Common myeloid progenitor, CD34-positive (primary cell): ENCODE measurements around the gene LIN9.

Experiments used
- CTCF ChIA-PET: fragments of 350-600 bp; sonication (Branson Sonifier 250); formaldehyde crosslinking; loops from one replicate; lab custom pipeline; 2021; ENCODE audit warnings: antibody characterized with exemption; lab: Charles Lee
- POLR2A ChIA-PET: fragments of 350-600 bp; sonication (Branson Sonifier 250); formaldehyde crosslinking; loops from one replicate; lab custom pipeline; 2021; ENCODE audit warnings: antibody characterized with exemption; lab: Charles Lee
- DNase-seq, 3 donors: peaks; one replicate each; pipeline versions ENCODE4 v3.0.0 to v3.0.0-alpha.2; 2013
- H3K27ac ChIP-seq, 2 experiments: 1 replicate in 1 of 2; 2 replicates in 1 of 2; pipeline ENCODE4 v1.7.0; 2013; ENCODE audit warnings: inconsistent platforms in 2 of 2, low read length in 2 of 2, mild to moderate bottlenecking in 2 of 2, low read depth in 1 of 2, moderate library complexity in 1 of 2; ENCODE audit not compliant: severe bottlenecking in 2 of 2, insufficient read depth in 1 of 2, poor library complexity in 1 of 2
- H3K27me3 ChIP-seq, 5 experiments: replicated peaks in 2 of 5; 1 replicate in 3 of 5; 2 replicates in 2 of 5; pipeline versions ENCODE4 v1.6.1 to v1.7.0; 2013; ENCODE audit warnings: low read length in 4 of 5, mild to moderate bottlenecking in 2 of 5, moderate library complexity in 2 of 5, inconsistent platforms in 1 of 5; ENCODE audit not compliant: insufficient read depth in 5 of 5, control insufficient read depth in 4 of 5
- H3K36me3 ChIP-seq, 4 experiments: 1 replicate in 2 of 4; 2 replicates in 2 of 4; pipeline versions ENCODE4 v1.6.1 to v1.7.0; 2013; ENCODE audit warnings: low read length in 3 of 4, control low read depth in 1 of 4, mild to moderate bottlenecking in 1 of 4; ENCODE audit not compliant: control insufficient read depth in 4 of 4, insufficient read depth in 4 of 4
- H3K4me1 ChIP-seq, 4 experiments: 1 replicate in 3 of 4; 2 replicates in 1 of 4; pipeline versions ENCODE4 v1.6.1 to v1.7.1; 2013; ENCODE audit warnings: low read length in 3 of 4, mild to moderate bottlenecking in 3 of 4, control low read depth in 1 of 4, inconsistent platforms in 1 of 4, moderate library complexity in 1 of 4; ENCODE audit not compliant: control insufficient read depth in 4 of 4, insufficient read depth in 4 of 4; ENCODE audit errors: control extremely low read depth in 1 of 4
- H3K4me3 ChIP-seq, 7 experiments: 1 replicate in 4 of 7; 2 replicates in 3 of 7; pipeline versions ENCODE4 v1.5.1 to v1.7.0; 2013; ENCODE audit warnings: mild to moderate bottlenecking in 7 of 7, low read length in 6 of 7, moderate library complexity in 6 of 7, inconsistent platforms in 2 of 7, low read depth in 2 of 7, control low read depth in 1 of 7; ENCODE audit not compliant: insufficient read depth in 4 of 7, control insufficient read depth in 1 of 7; ENCODE audit errors: extremely low read depth in 1 of 7
- H3K9me3 ChIP-seq, 5 experiments: 1 replicate in 4 of 5; 2 replicates in 1 of 5; pipeline versions ENCODE4 v1.6.1 to v1.7.1; 2013; ENCODE audit warnings: low read length in 4 of 5, mild to moderate bottlenecking in 2 of 5, inconsistent platforms in 1 of 5, low read depth in 1 of 5, moderate library complexity in 1 of 5; ENCODE audit not compliant: control insufficient read depth in 4 of 5, insufficient read depth in 2 of 5; ENCODE audit errors: control extremely low read depth in 1 of 5
- WGBS: methylation state at CpG from one replicate; pipeline ENCODE4 v1.1.5; 2013; ENCODE audit not compliant: insufficient coverage; 5-methylcytosine and 5-hydroxymethylcytosine counted together

LIN9 gene

DNA sequence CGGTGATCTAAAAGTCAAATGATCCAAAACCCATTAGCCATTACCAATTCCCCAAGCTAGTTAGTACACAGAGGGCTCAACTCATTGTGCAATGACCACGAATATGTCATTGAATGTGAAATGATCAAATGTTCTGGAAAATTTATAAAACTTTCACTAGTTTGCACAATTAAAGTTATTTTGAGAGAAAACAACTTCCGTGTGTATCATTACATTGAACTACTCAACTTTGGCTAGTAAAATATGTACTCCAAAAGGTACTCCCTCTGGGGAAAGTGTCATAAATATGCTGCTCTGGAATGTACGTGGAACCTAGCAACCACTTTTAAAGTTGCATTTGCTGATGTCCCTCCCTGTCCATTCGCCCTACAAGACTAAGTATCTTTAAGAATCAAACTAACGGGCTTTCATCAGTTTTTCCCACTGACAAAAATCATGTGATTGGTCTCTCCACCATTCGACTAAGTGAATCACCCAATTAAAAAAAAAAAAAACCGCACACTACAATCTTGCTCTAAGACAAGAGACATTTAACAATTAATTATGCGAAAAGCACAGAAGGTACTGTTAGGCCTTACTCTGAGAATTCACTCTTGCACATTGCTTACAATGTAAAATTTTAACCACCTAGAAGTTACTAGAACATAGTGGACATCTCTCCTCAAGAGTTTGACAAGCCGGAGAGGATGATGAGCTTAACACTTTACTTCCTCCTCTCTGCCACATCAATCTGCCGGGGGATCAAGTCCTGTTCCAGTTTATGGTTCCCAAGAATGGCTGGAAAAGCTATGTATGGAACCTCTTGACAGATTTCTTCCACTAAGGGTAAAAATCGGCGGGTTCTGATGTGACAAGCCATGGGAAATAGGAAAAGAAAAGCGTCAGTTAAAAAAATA lies 123.6 kb downstream of the LIN9 start:
- H3K27ac ChIP-seq: peak overlapping the region; percentile 68 to 87
- WGBS: 62% methylated on average over 9 of the region's 14 CpGs

DNA sequence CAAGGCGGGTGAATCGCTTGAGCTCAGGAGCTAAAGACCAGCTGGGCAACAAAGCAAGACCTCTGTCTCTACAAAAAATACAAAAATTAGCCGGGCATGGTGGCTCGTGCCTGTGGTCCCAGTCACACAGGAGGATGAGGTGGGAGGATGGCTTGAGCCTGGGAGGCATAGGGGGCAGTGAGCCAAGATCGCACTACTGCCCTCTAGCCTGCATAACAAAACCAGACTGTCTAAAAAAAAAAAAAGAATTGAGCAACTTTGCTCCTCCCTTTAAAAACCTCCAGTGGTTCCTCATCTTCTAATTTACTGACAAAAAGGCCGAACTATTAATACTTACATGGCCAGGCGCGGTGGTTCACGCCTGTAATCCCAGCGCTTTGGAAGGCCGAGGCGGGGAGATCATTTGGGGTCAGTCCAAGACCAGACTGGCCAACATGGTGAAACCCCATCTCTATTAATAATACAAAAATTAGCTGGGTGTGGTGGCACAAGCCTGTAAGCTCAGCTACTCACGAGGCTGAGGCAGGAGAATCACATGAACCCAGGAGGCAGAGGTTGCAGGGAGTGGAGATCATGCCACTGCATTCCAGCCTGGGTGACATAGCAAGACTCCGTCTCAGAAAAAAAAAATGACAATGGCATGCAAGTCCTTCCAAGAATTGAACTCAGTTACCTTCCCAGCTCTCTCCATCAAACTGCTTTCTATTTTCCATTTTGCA lies 126.8 kb downstream of the LIN9 start:
- ChIA-PET CTCF (interaction anchor here (0.6 to 6.0 kb wide), 14 partner anchors 9 to 128 kb away, joined by 3 to 44 read pairs (median 4); no protein-coding TSS in a partner anchor), POLR2A (interaction anchor here (0.9 kb wide), 1 partner anchor 120 kb away, joined by 5 read pairs; the partner anchor contains the start of gene H3-3A)
- Histone ChIP-seq H3K9me3 (no peaks in the 10 kb centered on the region), H3K27me3 (no peaks in the 10 kb centered on the region), H3K4me1 (peaks cover 14 to 33% (median 28%) of the 10 kb centered on the region in 4 experiments), H3K36me3 (peaks cover 0 to 7% (median 2%) of the 10 kb centered on the region in 4 experiments), H3K4me3 (peak overlapping the region in 1 of 7 experiments; percentile 53), H3K27ac (no peak overlapping the region)
- 74% methylated on average over 3 of the region's 14 CpGs for WGBS
- DNase-seq: peak; percentile 80 to 82 (median 80)

More for the DNA sequence above, 123.6 kb downstream of the LIN9 start:
- Histone ChIP-seq H3K4me1 (peaks cover 17 to 37% (median 30%) of the 10 kb centered on the region in 4 experiments), H3K4me3 (peak overlapping the region; percentile 41 to 95 (median 93)), H3K27me3 (no peaks in the 10 kb centered on the region), H3K9me3 (no peaks in the 10 kb centered on the region), H3K36me3 (peaks cover 0 to 7% (median 2%) of the 10 kb centered on the region in 4 experiments)
- peak in 1 of 3 donors; percentile 19 for DNase-seq
- ChIA-PET CTCF (interaction anchor here (0.8 to 6.0 kb wide), 6 partner anchors 8 to 59 kb away, joined by 3 to 44 read pairs (median 12); no protein-coding TSS in a partner anchor), POLR2A (interaction anchor here (0.6 kb wide), 1 partner anchor 14 kb away, joined by 7 read pairs; no protein-coding TSS in a partner anchor)
